ENCODE measurements around the gene GID8.

DNA sequence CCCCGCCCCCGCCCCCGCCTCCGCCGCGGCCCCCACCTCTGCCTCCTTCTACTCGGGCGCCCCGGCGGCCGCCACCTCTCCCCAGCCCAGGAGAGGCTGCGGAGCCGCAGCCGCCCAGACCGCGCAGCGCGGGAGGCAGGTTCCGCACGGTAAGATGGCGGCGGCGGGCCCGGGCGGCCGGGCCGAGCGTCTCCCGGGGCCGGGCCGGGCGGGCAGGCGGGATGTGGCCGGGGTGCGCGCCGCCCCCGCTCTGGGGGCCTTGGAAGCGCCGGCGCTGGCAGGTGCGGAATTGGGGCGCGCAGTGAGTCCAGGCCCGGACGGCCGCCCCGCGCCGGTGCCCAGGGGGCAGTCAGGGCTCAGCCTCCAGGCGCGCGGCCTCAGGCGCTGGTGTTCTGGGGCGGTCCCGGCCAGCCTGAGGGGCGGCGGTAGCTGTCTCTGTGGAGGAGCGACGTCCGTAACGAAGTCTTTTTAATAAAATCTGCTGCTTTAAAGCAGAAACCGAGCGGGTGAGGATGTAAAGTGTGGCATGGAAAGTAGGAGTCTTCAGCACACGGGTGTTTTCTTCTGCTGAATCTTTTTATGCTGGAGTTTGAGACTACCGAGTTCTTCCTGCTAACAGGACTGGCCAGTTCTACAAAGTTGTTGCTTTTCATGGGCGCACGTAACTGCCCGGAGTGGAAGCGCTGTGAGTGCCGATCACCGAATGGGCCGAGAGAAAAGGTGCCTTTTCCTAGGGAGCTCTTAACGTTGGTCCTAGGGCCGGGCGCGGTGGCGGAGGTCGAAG lies at the start of gene GID8:
- TF ChIP-seq EP300 (IDR thresholded peaks at IDR 0.05) (no peak), POLR2A (IDR thresholded peaks at IDR 0.05) (no peak)
